Left cardiac atrium (tissue), 4 donors: ENCODE measurements around the gene VSIR. TPM values are rescaled to one million over a fixed set of nuclear protein-coding genes. Genes with fewer than 3 reads are reported as not detected.

Experiments
- ATAC-seq, 2 donors: fragments of 200-7000 bp; cut with Tn5 transposase; one replicate each; pipeline ENCODE4 v1.9.1; 2020; ENCODE audit warnings: mild to moderate bottlenecking in 2 of 2, moderate library complexity in 2 of 2
- DNase-seq: peaks from one replicate; pipeline ENCODE4 v3.0.0-alpha.2; 2020
- intact Hi-C, 2 donors: fragments of 100-400 bp; cut with DNase I; formaldehyde crosslinking; loops; one replicate each; pipeline versions ENCODE4 v1.14.1 to v1.15.1; 2022 to 2023
- total RNA-seq, 2 donors: library from RNA; stranded (reverse); fragmentation: NEBNext Ultra II Directional; extraction: Animal tissue kit (Norgen Biotek cat#: 25700); gene quantifications; one replicate each; pipeline ENCODE4 v1.2.1, GENCODE V29; 2021
- donor health status: DM: no; HTN: yes; CAD: no.
- donor health status: DM: no; HTN: yes; CAD: no; lungs with severe emphysema.
- donor health status: DM: yes; HTN: yes; CAD: no.
- donor health status: Dilated cardiomyopathy.

VSIR gene
- total RNA-seq, 2 donors from 2014 or later: 40.6 to 65.3 TPM

- DNase-seq: no peak
- no peak for ATAC-seq
- intact Hi-C loops: no loop called here
Measured at GRCh38 chr10:71725249-71725648, 48.1 kb downstream of the VSIR start.

- DNase-seq (no peak), ATAC-seq (no peak)
- intact Hi-C loops: no loop called here
Measured at GRCh38 chr10:71724539-71724938, 48.8 kb downstream of the VSIR start.

- intact Hi-C loops: no loop called here
- ATAC-seq (no peak), DNase-seq (no peak)
Measured at GRCh38 chr10:71723311-71723710, 50.0 kb downstream of the VSIR start.

GRCh38 chr10:71722849-71723248, 50.5 kb downstream of the VSIR start:
- no peak for ATAC-seq
- intact Hi-C loops: no loop called here
- no peak for DNase-seq

GRCh38 chr10:71721313-71721712, 52.0 kb downstream of the VSIR start:
- DNase-seq: no peak
- intact Hi-C loops: no loop called here
- ATAC-seq: no peak

GRCh38 chr10:71720288-71720687, 53.0 kb downstream of the VSIR start:
- ATAC-seq (peak in 1 of 2 donors; percentile 6), DNase-seq (no peak)
- intact Hi-C loops: no loop called here

- no peak for ATAC-seq
- intact Hi-C loops: no loop called here
- DNase-seq: no peak
Measured at GRCh38 chr10:71719464-71720201, 53.7 kb downstream of the VSIR start, which contains the start of gene C10orf105. Gene C10orf105, minus strand, starts transcription at chr10:71719778. Its CDS starts 3,441 bp downstream, at chr10:71716337.

GRCh38 chr10:71719042-71719441, 54.3 kb downstream of the VSIR start:
- ATAC-seq (peak; percentile 53 to 65), DNase-seq (peak; percentile 73)
- intact Hi-C loops: no loop called here

- DNase-seq: no peak
- ATAC-seq: peak in 1 of 2 donors; percentile 5
- intact Hi-C loops: no loop called here
Measured at GRCh38 chr10:71718165-71718698, 55.1 kb downstream of the VSIR start.

GRCh38 chr10:71717551-71717951, 55.8 kb downstream of the VSIR start:
- intact Hi-C loops: no loop called here
- no peak for ATAC-seq
- DNase-seq: no peak

GRCh38 chr10:71717056-71717455, 56.3 kb downstream of the VSIR start:
- intact Hi-C loops: no loop called here
- ATAC-seq (no peak), DNase-seq (no peak)

- intact Hi-C loops: no loop called here
- DNase-seq (no peak), ATAC-seq (no peak)
Measured at GRCh38 chr10:71716426-71716825, 56.9 kb downstream of the VSIR start.

- ATAC-seq: no peak
- intact Hi-C loops: no loop called here
- DNase-seq: no peak
Measured at GRCh38 chr10:71715860-71716259, 57.5 kb downstream of the VSIR start.

GRCh38 chr10:71715026-71715425, 58.3 kb downstream of the VSIR start:
- intact Hi-C loops: no loop called here
- no peak for ATAC-seq
- DNase-seq: no peak

GRCh38 chr10:71714592-71714991, 58.7 kb downstream of the VSIR start:
- ATAC-seq: no peak
- intact Hi-C loops: no loop called here
- DNase-seq: no peak

- DNase-seq (no peak), ATAC-seq (no peak)
- intact Hi-C loops: no loop called here
Measured at GRCh38 chr10:71714031-71714410, 59.3 kb downstream of the VSIR start.

- intact Hi-C loops: no loop called here
- ATAC-seq (peak; percentile 64 to 89), DNase-seq (peak; percentile 93)
Measured at GRCh38 chr10:71713135-71714030, 59.9 kb downstream of the VSIR start.

GRCh38 chr10:71712572-71713134, 60.7 kb downstream of the VSIR start:
- DNase-seq: no peak
- no peak for ATAC-seq
- intact Hi-C loops: no loop called here

- ATAC-seq (no peak), DNase-seq (no peak)
- intact Hi-C loops: no loop called here
Measured at GRCh38 chr10:71712170-71712569, 61.1 kb downstream of the VSIR start.
